Parathyroid adenoma (tissue), 2 donors: ENCODE measurements around the gene PLEKHA8.

Source experiments
- H2AFZ ChIP-seq: fragments of 300-600 bp; sonication (generic); one replicate; pipeline ENCODE4 v1.7.0; 2017; ENCODE audit warnings: antibody characterized with exemption, mild to moderate bottlenecking
- H3K27ac ChIP-seq: fragments of 300-600 bp; sonication (generic); one replicate; pipeline ENCODE4 v1.7.0; 2017
- H3K27me3 ChIP-seq: fragments of 300-600 bp; sonication (generic); one replicate; pipeline ENCODE4 v1.7.0; 2017; ENCODE audit warnings: low read length; ENCODE audit not compliant: control insufficient read depth, insufficient read depth
- H3K36me3 ChIP-seq: fragments of 300-600 bp; sonication (generic); one replicate; pipeline ENCODE4 v1.7.0; 2017; ENCODE audit warnings: low read length; ENCODE audit not compliant: control insufficient read depth, insufficient read depth
- H3K4me1 ChIP-seq: fragments of 300-600 bp; sonication (generic); one replicate; pipeline ENCODE4 v1.7.0; 2017; ENCODE audit warnings: control low read depth
- H3K4me2 ChIP-seq: fragments of 300-600 bp; sonication (generic); one replicate; pipeline ENCODE4 v1.7.0; 2017; ENCODE audit warnings: low read length
- H3K4me3 ChIP-seq: fragments of 300-600 bp; sonication (generic); one replicate; pipeline ENCODE4 v1.7.0; 2017; ENCODE audit warnings: low read depth, low read length
- H3K79me2 ChIP-seq: fragments of 300-600 bp; sonication (generic); one replicate; pipeline ENCODE4 v1.7.0; 2017; ENCODE audit warnings: control low read depth
- H3K9ac ChIP-seq: fragments of 300-600 bp; sonication (generic); one replicate; pipeline ENCODE4 v1.7.0; 2017; ENCODE audit warnings: mild to moderate bottlenecking
- H3K9me3 ChIP-seq: fragments of 300-600 bp; sonication (generic); one replicate; pipeline ENCODE4 v1.7.0; 2017; ENCODE audit warnings: low read length; ENCODE audit not compliant: control insufficient read depth
- TF ChIP-seq, protein P1 (sequence below): fragments of 300-600 bp; sonication (generic); IDR thresholded peaks from one replicate; pipeline ENCODE4 v1.7.0; 2017; ENCODE audit warnings: antibody characterized with exemption, mild to moderate bottlenecking
- donor health status: primary hyperparathyroidism.

PLEKHA8 gene

DNA sequence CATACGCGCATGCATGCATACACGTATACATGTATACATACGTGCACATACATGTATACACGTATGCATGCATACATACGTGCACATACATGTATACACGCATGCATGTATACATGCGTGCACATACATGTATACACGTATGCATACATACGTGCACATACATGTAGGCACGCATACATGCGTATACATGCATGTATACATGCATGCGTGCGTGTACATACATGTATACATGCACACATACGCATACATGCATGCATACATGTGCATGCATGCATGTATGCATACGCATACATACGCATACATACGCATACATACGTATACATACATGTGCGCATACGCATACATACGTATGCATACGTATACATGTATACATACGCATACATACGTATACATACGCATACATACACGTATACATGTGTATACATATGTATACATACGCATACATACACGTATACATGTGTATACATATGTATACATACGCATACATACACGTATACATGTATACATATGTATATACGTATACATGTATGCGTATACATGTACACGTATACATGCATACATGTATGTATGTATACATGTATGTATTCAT lies 87.6 kb downstream of the PLEKHA8 start:
- no peaks in the 10 kb centered on the region for H3K27me3 ChIP-seq
- H3K9me3 ChIP-seq: no peaks in the 10 kb centered on the region
- no peak overlapping the region for H3K4me3 ChIP-seq
- no peaks in the 10 kb centered on the region for H3K4me1 ChIP-seq
- no peaks in the 10 kb centered on the region for H3K36me3 ChIP-seq
- no peak overlapping the region for H2AFZ ChIP-seq
- TF ChIP-seq, protein P1, sequence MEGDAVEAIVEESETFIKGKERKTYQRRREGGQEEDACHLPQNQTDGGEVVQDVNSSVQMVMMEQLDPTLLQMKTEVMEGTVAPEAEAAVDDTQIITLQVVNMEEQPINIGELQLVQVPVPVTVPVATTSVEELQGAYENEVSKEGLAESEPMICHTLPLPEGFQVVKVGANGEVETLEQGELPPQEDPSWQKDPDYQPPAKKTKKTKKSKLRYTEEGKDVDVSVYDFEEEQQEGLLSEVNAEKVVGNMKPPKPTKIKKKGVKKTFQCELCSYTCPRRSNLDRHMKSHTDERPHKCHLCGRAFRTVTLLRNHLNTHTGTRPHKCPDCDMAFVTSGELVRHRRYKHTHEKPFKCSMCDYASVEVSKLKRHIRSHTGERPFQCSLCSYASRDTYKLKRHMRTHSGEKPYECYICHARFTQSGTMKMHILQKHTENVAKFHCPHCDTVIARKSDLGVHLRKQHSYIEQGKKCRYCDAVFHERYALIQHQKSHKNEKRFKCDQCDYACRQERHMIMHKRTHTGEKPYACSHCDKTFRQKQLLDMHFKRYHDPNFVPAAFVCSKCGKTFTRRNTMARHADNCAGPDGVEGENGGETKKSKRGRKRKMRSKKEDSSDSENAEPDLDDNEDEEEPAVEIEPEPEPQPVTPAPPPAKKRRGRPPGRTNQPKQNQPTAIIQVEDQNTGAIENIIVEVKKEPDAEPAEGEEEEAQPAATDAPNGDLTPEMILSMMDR: no peak
- no peak overlapping the region for H3K27ac ChIP-seq
- H3K9ac ChIP-seq: no peak overlapping the region
- no peaks in the 10 kb centered on the region for H3K79me2 ChIP-seq
- H3K4me2 ChIP-seq: no peak overlapping the region

DNA sequence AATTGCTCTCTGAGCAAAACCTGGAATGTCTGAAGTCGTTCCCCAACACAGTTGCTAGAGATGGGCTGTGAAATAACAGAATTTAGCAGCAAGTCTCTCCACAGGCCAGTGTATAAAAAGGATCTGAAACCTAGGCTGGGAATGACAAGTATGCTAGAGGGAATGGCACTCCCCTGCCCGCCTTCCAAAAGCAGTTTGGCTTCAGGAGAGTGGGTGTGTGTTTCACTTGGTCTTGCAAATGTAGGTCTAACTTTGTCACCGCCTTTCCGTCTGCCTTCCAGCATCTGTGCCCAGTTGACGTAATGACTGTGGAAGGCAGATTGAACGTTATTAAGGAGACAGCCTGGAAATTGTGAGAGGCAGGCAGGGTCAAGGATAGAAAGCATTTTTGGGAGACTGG lies 88.6 kb downstream of the PLEKHA8 start:
- no peak overlapping the region for H3K9ac ChIP-seq
- no peaks in the 10 kb centered on the region for H3K27me3 ChIP-seq
- no peaks in the 10 kb centered on the region for H3K79me2 ChIP-seq
- H3K4me3 ChIP-seq: no peak overlapping the region
- H2AFZ ChIP-seq: no peak overlapping the region
- no peak overlapping the region for H3K27ac ChIP-seq
- TF ChIP-seq, protein P1: no peak
- no peaks in the 10 kb centered on the region for H3K36me3 ChIP-seq
- H3K4me1 ChIP-seq: no peaks in the 10 kb centered on the region
- no peak overlapping the region for H3K4me2 ChIP-seq
- no peaks in the 10 kb centered on the region for H3K9me3 ChIP-seq

DNA sequence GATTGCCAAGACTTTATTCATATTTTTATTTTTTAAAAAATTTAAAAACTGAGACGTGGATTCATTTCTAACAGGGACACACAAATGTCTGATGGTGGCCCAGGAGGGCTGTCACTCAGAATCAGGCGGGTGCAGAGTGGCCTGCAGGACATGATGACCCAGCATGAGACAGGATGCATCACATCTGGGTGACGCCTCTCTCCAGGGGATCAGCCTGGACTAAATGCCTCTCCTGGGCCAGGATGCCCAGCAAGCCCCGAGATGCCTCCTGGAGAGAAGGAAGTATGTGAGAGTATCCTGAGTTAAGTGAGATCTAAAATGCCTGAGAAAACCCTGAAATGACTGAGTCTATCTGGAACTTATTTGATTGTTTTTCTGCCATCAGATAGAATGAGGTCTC lies 89.7 kb downstream of the PLEKHA8 start:
- H3K9me3 ChIP-seq: no peaks in the 10 kb centered on the region
- no peak overlapping the region for H2AFZ ChIP-seq
- H3K36me3 ChIP-seq: no peaks in the 10 kb centered on the region
- TF ChIP-seq, protein P1: no peak
- no peaks in the 10 kb centered on the region for H3K4me1 ChIP-seq
- no peak overlapping the region for H3K9ac ChIP-seq
- no peaks in the 10 kb centered on the region for H3K79me2 ChIP-seq
- H3K4me2 ChIP-seq: no peak overlapping the region
- H3K27me3 ChIP-seq: no peaks in the 10 kb centered on the region
- no peak overlapping the region for H3K27ac ChIP-seq
- no peak overlapping the region for H3K4me3 ChIP-seq

DNA sequence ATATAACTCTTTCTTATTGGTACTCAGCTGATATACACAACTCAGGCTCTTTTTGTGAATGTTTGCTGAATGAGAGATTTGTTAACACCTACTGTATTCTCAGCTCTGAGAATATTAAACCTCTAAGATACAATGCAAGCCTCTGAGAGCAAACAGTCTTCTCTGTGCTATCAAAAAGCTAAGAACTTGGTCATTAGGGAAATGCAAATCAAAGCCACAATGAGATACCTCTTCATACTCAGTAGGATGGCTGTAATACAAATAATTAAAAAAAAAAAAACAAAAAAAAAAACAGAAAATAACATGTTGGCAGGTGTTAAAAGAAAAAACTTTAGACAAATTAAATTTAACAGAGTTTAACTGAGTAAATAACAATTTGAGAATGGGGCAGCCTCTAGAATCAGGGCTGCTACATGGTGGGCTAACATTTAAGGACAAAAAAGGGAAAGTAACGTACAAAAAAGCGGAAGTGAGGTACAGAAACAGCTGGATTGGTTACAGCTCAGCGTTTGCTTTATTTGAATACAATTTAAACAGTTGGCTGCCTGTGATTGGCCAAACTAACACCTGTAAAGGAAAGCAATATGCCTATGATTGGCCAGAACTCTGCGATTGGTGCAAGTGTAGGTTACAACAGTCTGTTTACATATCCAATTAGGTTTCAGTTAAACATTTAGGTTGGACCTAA lies 91.8 kb downstream of the PLEKHA8 start:
- Histone ChIP-seq H3K4me1 (no peaks in the 10 kb centered on the region), H3K36me3 (no peaks in the 10 kb centered on the region), H2AFZ (no peak overlapping the region), H3K4me2 (no peak overlapping the region), H3K27ac (no peak overlapping the region), H3K9me3 (no peaks in the 10 kb centered on the region), H3K27me3 (no peaks in the 10 kb centered on the region), H3K79me2 (no peaks in the 10 kb centered on the region), H3K4me3 (no peak overlapping the region), H3K9ac (no peak overlapping the region)
- TF ChIP-seq, protein P1: no peak
